Fibroblast of skin of back (primary cell): Measurements from ENCODE around the gene PTMA.
"Not testable (repeated sequence)": the region's sequence is repeated elsewhere in the genome, so short reads cannot be mapped to it uniquely, and the experiment has no call there.

ENCODE experiments used
- DNase-seq: peaks from one replicate; pipeline ENCODE4 v3.0.0-alpha.2; 2013

PTMA gene

GRCh38 chr2:231716666-231717280 is 8.4 kb downstream of the PTMA start:
- peak; percentile 83 for DNase-seq

- DNase-seq: peak; percentile 68
Observed at GRCh38 chr2:231717281-231718171, 9.2 kb downstream of the PTMA start.

- no peak for DNase-seq
Observed at GRCh38 chr2:231718799-231719198, 10.5 kb downstream of the PTMA start.

GRCh38 chr2:231720292-231720986 is 12.1 kb downstream of the PTMA start:
- DNase-seq: no peak

GRCh38 chr2:231720987-231721966 is 13.0 kb downstream of the PTMA start:
- DNase-seq: no peak

- DNase-seq: no peak
Observed at GRCh38 chr2:231722721-231723307, 14.5 kb downstream of the PTMA start.

- DNase-seq: no peak
Observed at GRCh38 chr2:231725476-231725875, 17.2 kb downstream of the PTMA start.

GRCh38 chr2:231726276-231726675 is 18.0 kb downstream of the PTMA start:
- DNase-seq: no peak

GRCh38 chr2:231727621-231728020 is 19.3 kb downstream of the PTMA start:
- no peak for DNase-seq

GRCh38 chr2:231732604-231733003 is 24.3 kb downstream of the PTMA start:
- no peak for DNase-seq

- DNase-seq: no peak
Observed at GRCh38 chr2:231737761-231738160, 29.4 kb downstream of the PTMA start.

- DNase-seq: no peak
Observed at GRCh38 chr2:231743376-231744116, 35.2 kb downstream of the PTMA start.

GRCh38 chr2:231745303-231746038 is 37.1 kb downstream of the PTMA start:
- DNase-seq: no peak

- not testable (repeated sequence) for DNase-seq
Observed at GRCh38 chr2:231748153-231748896, 40.0 kb downstream of the PTMA start.

- not testable (repeated sequence) for DNase-seq
Observed at GRCh38 chr2:231749016-231749415, 40.7 kb downstream of the PTMA start.

GRCh38 chr2:231751042-231751815 is 42.9 kb downstream of the PTMA start:
- no peak for DNase-seq

GRCh38 chr2:231752061-231752460 is 43.7 kb downstream of the PTMA start:
- no peak for DNase-seq

GRCh38 chr2:231761735-231762134 is 53.4 kb downstream of the PTMA start:
- no peak for DNase-seq
